ENCODE data around the gene MARVELD3.

Gene MARVELD3

GRCh38 chr16:71623597-71623996 is 2.4 kb upstream of the MARVELD3 start:
- no peak for DNase-seq (ENCODE audit: low read depth in 2 of 2)

GRCh38 chr16:71625113-71625850 is 702 bp upstream of the MARVELD3 start:
- DNase-seq (ENCODE audit: low read depth in 2 of 2) = no peak

GRCh38 chr16:71626858-71627213 is 852 bp downstream of the MARVELD3 start:
- no peak for DNase-seq (ENCODE audit: low read depth in 2 of 2)

- no peak for DNase-seq (ENCODE audit: low read depth in 2 of 2)
These were observed 1.8 kb downstream of the MARVELD3 start for GRCh38 chr16:71627731-71628181.

GRCh38 chr16:71628810-71629209 is 2.8 kb downstream of the MARVELD3 start:
- DNase-seq (ENCODE audit: low read depth in 2 of 2) = no peak

- DNase-seq (ENCODE audit: low read depth in 2 of 2) = no peak
These were observed 3.5 kb downstream of the MARVELD3 start for GRCh38 chr16:71629278-71630016.

- DNase-seq (ENCODE audit: low read depth in 2 of 2) = no peak
These were observed 4.8 kb downstream of the MARVELD3 start for GRCh38 chr16:71630808-71631207.

- no peak for DNase-seq (ENCODE audit: low read depth in 2 of 2)
These were observed 5.8 kb downstream of the MARVELD3 start for GRCh38 chr16:71631776-71632175.

GRCh38 chr16:71635632-71636031 is 9.6 kb downstream of the MARVELD3 start:
- no peak for DNase-seq (ENCODE audit: low read depth in 2 of 2)

- DNase-seq (ENCODE audit: low read depth in 2 of 2) = no peak
These were observed 11.4 kb downstream of the MARVELD3 start for GRCh38 chr16:71637398-71637797.

- DNase-seq (ENCODE audit: low read depth in 2 of 2) = no peak
These were observed 19.5 kb downstream of the MARVELD3 start for GRCh38 chr16:71645450-71645849.

GRCh38 chr16:71647391-71647790 is 21.4 kb downstream of the MARVELD3 start:
- no peak for DNase-seq (ENCODE audit: low read depth in 2 of 2)

GRCh38 chr16:71648162-71648561 is 22.2 kb downstream of the MARVELD3 start:
- no peak for DNase-seq (ENCODE audit: low read depth in 2 of 2)

GRCh38 chr16:71648921-71649320 is 22.9 kb downstream of the MARVELD3 start:
- no peak for DNase-seq (ENCODE audit: low read depth in 2 of 2)

GRCh38 chr16:71649704-71650103 is 23.7 kb downstream of the MARVELD3 start:
- DNase-seq (ENCODE audit: low read depth in 2 of 2) = no peak

GRCh38 chr16:71658771-71659170 is 32.8 kb downstream of the MARVELD3 start:
- no peak for DNase-seq (ENCODE audit: low read depth in 2 of 2)

- DNase-seq (ENCODE audit: low read depth in 2 of 2) = no peak
These were observed 33.5 kb downstream of the MARVELD3 start for GRCh38 chr16:71659471-71659870.

- no peak for DNase-seq (ENCODE audit: low read depth in 2 of 2)
These were observed 40.3 kb downstream of the MARVELD3 start for GRCh38 chr16:71666264-71666663.

GRCh38 chr16:71666928-71667707 is 41.1 kb downstream of the MARVELD3 start:
- DNase-seq (ENCODE audit: low read depth in 2 of 2) = no peak

GRCh38 chr16:71669926-71670536 is 44.0 kb downstream of the MARVELD3 start:
- DNase-seq (ENCODE audit: low read depth in 2 of 2) = no peak

GRCh38 chr16:71670537-71670936 is 44.6 kb downstream of the MARVELD3 start:
- DNase-seq (ENCODE audit: low read depth in 2 of 2) = no peak

GRCh38 chr16:71671165-71671564 is 45.2 kb downstream of the MARVELD3 start:
- DNase-seq (ENCODE audit: low read depth in 2 of 2) = no peak

All from activated CD4-positive, alpha-beta T cell treated with anti-CD3 and anti-CD28 coated beads for 24 hours (primary cell).